NOMO-1 treated with dmso at 0.1 percent for 144 hours (cell line): ENCODE measurements around the gene ATP8A1.
"Not testable (repeated sequence)": the region's sequence is repeated elsewhere in the genome, so short reads cannot be mapped to it uniquely, and the experiment has no call there.

Source experiments
- DNase-seq: peaks from one replicate; lab custom pipeline; 2025; ENCODE audit not compliant: unreplicated experiment; lab: John Stamatoyannopoulos, UW

ATP8A1 gene

GRCh38 chr4:42652529-42653231 is 4.2 kb downstream of the ATP8A1 start:
- not testable (repeated sequence) for DNase-seq

DNA sequence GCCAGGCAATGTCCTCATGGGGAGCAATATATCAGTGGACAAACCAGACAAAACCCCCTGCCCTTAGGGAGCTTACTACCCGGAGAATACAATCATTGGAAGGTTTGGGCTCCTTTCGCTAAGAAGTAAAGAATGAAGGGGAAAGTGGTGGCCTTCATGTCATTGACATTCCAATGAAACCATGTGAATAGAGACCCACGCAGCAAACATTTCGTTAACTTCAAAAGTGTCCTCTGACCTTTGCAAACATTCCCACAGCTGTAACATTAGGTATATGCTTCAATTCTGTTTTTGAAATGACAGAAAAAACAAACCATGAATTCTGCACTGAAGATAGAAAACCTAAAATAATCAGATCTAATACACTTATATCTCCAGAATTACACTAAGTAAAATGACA is 7.0 kb downstream of the ATP8A1 start:
- no peak for DNase-seq

DNA sequence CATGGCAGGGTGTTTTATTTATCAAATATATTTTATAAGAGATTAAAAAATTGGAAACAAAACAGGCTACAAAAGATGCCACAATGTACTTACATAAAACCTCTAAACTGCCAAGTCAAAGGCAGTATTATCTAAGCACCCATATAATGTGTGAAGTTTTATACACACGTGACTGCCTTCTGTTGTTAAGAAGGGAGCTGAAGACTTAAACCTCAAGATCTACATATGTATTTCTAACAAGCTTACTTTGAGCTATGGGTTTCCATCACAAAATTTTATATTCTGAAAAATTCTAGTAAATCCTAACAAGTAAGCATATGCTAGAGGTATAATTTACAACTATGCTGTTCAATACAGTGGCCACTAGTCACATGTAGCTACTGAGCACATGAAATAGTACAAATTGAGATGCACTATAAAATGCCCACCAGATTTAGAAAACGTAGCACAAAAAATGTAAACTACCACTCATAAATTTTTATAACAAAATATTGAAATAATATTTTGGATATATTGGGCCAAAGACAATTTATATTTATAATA is 9.8 kb downstream of the ATP8A1 start:
- DNase-seq, result no peak

DNA sequence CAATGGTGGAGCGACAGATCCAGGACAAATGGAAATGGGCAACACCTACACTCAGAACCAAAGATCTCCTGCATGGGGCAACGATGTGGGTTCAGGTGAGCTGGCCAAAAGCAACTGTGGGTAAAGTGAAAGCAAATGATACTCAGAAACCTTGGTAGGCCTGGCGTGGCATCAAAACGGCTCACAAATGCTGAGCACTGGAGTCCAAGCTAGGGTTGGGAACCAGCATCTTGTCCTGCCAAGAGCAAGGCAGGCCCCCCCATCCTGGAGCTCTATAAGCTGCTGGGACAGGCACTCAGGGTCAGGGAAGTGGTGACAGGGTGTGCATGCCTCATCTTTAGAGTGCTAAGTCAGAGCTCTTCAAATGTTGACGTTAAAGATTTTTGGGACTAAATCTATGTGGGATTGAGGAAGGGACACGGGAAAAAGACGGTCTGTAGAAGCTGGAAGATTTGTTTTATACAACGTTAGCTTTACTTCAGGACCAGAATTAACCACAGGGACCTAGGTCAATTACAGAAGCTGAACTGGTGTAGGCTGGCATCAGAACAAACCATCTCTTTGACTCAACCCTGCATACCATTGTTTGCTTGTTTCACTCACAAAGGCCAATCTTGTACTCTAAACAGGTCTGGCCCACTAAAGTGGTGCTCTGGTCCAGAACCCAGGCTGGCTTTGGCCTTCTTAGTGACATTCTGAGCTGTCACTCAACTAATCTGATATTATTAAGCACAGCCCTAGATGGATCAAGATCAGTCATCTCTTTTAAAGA is 10.7 kb downstream of the ATP8A1 start:
- DNase-seq, result no peak

DNA sequence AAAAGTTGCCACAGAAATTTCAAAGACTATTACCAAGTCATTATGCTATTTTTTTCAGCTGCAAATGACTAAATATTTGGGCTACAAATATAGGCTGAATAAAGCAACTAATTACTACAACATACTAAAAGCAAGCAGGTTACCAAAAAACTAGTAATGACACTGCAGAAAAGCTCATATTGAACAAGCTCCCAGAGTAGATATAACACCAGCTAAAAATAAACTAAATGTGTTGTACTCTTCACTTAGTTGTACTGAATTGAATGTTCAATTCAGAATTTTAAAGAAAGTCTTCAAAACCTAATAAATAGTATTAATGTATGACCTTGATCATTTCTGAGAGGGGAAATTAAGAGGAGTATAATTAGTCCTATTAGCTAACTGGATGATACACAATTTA is 12.0 kb downstream of the ATP8A1 start:
- DNase-seq, result no peak

DNA sequence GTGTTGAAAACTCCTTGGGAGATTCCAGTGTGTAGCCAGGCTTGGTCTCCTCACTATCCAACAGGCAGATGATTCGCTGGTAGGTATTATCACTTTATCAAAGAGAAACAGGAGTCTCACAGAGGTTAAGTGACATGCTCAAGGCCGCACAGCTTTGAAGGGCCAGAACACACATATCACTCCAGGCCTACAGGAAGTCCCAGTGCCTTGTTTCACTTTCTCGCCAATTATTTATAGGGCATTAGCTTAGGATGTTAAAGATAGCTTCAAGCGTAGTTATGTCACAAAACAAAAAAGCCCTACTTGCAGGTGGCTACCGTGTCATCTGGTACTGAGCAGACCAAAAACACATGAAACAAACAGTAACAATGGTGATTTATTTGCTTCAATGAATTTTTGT is 13.2 kb downstream of the ATP8A1 start:
- no peak for DNase-seq

DNA sequence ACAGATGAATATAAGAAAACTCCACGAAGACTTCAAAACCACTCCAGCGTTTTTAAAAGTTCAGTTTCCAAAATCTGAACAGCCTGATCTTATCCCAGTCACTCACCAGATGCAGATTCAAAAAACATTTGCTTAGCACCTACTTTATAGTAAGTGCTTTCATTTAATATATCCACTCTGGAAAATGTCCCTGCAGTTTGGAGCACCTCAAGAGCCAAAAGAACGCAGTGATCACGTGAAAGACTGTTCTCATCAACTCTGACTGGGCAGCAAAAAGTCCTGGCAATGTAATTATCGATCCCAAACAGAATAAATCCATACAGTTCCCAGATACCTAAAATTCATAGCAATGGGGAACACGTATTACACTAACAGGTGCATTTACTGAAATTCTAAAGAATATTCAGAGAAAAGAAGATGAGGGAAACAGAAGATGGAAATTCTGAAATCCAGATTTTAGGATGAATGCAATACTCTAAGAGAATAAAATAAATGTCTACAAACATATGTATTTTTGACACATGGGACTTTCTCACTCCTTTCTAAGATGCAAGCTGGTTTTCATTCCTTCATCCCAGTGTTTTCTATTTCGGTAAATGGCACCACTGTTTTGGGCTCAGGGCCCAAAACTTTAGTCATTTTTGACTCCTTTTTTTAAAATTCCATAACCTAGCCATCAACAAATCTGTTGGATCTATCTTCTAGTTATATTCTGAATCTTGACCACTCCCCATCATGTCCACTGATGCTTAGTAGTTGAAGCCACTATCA is 13.9 kb downstream of the ATP8A1 start:
- DNase-seq, result no peak

DNA sequence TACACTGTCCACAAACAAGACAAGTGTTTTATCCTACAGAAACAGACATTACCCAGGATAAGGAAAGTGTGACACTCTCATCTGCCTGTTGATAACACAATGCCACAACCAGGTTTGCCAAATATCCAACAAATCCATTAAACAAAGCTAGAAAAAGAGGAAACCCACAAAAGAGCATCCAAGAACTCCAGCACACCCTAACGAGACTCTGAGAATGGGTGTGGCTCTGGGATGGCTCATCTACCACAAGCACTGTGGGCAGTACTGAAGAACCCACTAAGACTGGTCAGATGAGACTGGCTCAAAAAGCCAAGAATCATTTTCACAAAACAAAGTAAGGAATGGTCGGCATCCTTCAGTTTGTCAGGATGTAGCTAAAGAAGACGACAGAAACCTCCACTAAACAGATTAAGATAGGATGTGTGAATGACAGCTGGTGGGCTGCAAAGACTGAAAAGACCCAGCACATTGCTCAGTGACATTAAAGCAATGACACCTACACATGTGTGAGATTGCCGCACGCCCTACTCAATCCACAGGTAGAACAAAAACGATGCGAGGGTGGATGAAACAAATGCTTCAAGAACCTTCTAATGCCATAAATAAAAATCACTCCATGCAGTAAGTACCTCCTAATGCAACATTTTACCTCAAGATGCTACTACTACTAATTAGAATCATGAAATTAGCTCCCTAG is 14.7 kb downstream of the ATP8A1 start:
- DNase-seq, result no peak

DNA sequence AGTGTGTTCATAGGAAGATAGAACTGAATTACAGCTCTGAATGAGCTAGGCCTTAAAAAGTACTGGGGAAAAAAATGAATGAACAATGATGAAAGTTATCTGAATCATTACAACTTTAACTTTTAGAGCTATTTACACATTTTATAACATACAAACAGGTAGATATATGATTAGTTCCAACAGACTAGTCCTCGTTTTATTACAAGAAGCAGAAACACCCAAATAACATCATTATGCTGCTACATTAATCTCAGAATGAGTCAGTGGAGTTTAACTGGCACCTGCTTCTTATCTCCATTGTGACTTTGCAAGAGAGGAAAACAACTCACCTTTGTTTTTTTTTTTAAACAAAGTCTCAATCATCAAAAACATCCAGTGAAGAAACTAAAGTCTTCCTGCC is 15.2 kb downstream of the ATP8A1 start:
- no peak for DNase-seq

DNA sequence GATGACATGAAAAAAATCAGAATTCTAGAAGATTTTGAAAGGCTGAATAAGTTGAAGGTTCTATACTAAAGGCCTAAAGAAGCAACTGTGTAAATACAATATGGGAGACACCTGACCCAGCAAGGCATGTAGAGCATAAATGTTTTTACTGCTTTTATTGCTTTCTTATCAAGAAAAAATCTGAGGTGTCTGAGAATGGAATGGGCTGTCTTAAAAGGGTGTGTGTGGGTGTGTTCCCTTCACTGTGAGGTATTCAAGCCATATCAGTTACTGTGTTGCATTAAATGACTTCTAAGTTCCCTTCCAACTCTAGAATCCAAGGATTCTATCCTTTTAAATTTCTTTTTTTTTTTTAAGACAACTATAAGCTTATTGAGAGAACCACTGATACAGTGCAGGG is 15.7 kb downstream of the ATP8A1 start:
- DNase-seq, result no peak

DNA sequence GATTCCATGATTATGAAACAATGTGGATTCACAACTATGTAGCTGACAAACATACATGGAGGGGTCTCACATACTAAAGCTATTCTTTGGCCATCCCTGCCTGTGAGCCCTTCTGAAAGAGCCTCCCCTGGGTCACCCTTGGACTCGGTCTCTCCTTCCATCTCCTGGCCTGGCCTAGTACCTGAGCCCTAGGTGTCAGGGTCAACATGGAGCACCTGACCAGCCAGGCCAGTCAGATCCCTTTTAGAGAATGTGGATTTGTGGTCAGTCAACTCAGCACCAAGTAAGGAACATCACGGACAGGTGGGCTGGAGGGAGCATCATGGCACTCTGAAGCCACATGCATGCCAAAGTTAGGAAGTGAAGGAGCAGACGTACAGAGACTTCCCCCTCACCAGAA is 16.3 kb downstream of the ATP8A1 start:
- DNase-seq, result no peak

GRCh38 chr4:42638993-42639392 is 17.9 kb downstream of the ATP8A1 start:
- DNase-seq, result no peak

DNA sequence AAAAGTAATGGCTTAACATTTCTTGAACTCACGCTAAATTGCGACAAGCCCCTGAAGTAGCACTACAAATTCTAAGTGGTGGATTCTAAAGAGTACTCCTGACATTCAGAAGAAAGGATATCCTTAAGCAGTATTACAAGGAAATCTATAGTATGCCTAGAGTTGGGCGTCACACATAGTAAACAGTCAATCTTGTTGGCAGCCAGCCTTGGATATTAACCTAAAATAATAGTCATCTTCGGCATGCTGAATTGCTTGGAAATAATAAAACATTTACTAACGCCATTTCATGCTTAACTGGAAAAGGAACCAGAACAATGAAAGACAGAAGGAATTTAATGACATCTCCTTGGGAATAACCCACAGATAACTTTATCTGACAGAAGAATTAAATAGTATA is 18.6 kb downstream of the ATP8A1 start:
- DNase-seq, result no peak

DNA sequence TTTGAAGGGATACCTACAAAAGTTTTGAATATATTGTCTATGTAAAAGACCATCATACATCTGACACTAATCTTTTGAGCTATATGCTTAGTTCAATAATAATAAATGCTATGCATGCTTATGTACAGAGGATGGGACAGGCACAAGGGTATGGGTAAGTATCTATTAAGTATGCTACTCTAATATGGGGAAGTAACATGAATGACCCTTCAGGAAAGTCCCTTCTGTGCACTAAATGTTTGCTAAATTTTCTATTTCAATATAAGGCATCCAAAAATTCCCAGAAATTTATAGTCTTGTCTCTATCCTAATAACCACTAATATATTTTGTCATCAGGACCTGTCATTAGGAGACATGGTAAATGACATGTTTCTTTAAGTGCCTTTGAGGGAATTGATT is 19.0 kb downstream of the ATP8A1 start:
- no peak for DNase-seq

DNA sequence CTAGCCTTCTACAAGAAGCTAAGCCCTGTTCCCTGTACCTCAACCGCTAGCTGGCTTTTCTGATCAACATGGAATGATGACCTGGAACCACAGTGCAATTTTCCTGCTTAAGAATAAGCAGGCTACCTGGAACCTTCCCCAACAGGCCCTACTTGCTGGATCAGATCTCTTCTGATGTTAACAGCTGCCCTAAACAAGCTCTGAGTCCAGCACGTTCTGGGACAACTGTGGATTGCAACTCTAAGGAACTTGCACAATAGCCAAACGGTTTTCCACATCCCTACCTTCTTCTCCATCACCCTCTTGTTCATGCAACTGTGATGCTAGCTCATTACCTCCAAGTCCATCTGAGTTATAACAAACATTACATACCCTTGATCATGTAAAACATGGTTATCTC is 19.8 kb downstream of the ATP8A1 start:
- DNase-seq, result no peak

DNA sequence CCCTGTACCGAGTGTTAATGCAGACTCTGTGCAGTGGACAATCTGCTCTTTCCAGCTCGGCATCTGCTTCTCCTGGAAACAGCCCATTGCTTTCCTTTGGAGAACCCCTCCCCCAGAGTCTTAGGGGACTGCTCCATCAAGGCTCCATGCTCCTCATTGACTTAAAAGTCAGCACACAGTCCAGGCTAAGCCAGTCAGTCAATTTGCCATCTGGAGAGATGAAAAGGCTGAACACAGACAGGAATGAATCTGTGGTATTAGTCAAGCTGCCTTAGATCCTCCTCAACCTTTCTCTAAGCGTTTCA is 20.3 kb downstream of the ATP8A1 start:
- no peak for DNase-seq

DNA sequence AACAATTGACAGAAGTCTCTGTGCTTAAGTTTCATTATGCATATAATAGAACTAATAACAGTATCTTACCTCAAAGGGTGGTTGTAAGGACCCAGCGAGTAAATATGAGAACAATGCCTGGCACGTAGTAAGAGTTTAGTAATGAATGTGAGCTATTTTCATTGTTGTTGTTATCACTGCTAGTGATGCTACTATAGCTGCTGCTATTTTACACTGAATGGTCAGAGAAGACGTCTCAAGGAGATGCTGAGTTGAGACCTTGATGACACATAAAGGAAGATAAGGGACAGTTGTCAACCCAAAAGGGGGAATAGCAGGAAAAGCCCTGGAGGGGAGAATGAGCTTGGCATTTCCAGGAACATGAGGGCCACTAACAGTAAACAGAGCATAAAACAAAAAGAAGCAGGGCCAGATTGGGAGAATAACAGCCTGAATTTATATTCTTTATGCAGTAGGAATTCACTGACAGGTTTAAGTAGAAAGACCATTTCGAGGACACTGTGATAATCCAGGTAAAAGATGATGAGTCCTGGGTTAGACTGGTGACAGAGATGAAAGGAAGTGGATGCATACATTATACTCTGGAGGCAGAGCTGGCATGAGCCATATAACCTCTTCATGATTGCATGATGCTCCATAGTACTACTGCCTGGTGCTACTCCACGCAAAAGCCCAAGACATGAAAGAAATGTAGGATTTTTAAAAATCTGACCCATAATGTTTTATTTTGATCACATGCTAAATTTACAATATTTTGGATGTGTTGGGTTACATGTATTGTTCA is 23.1 kb downstream of the ATP8A1 start:
- no peak for DNase-seq

DNA sequence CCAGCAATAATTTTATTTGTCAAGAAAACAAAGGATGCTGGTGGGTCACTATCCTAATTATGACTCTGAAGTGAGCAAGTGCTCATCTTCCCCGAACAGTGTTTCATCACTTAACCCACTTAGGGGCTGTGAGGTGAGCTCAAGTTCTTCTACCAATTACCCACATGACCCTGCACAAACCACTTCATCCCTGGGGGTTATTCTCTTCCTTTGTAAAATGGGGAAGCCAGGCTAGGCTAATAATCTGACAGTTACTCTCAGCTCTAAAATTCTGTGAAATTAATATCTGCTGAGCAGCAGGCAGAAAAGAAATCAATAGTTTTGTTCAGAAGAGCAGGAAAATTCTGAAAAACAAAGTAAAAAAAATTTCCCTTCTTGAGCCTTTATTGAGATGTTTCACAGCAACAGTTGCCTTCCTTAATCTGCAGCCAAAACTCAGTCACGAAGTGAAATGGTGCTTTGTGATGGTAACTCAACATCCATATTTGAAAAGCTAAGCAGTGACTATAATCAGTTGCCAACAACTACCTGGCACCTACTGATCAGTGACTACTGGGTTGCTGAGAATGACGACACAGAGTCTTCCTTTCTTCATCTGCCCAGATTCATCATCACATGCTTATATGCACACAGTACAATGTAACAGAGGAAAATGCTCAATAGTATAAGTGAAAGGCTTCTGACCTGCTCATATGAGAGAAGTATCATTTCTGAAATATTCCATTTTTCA is 24.1 kb downstream of the ATP8A1 start:
- DNase-seq, result no peak

- no peak for DNase-seq
Measured at GRCh38 chr4:42630908-42631307, 26.0 kb downstream of the ATP8A1 start.

DNA sequence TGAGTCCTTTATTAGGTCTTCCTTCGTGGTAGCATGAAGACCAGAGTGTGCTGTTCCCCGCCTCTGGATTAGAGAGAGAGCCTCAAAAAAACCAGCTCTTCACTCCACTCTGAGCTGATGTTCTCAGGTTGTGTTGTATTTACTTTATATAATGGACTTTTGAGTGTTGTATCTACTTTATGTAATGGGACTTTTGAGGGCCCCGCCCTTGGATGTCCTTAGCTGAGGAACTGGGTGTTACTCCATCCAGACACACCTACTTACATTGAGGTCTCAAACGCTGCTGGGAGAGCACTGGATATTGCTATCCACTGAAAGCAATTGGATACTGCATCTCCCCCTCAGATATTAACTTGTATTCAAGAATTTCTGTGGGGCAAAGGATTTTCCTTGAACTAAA is 28.2 kb downstream of the ATP8A1 start:
- no peak for DNase-seq
